AG09319 (cell line): ENCODE results near the gene BSN.

Source experiments
- DNase-seq: peaks from one replicate; pipeline ENCODE4 v3.0.0-alpha.2; 2010; ENCODE audit warnings: low read depth; ENCODE audit errors: extremely low read depth
- CTCF ChIP-seq: IDR thresholded peaks from 2 replicates; pipeline ENCODE4 v1.5.1; 2011; ENCODE audit warnings: low read depth, mild to moderate bottlenecking, inconsistent platforms, low read length, moderate library complexity

Gene BSN

DNA sequence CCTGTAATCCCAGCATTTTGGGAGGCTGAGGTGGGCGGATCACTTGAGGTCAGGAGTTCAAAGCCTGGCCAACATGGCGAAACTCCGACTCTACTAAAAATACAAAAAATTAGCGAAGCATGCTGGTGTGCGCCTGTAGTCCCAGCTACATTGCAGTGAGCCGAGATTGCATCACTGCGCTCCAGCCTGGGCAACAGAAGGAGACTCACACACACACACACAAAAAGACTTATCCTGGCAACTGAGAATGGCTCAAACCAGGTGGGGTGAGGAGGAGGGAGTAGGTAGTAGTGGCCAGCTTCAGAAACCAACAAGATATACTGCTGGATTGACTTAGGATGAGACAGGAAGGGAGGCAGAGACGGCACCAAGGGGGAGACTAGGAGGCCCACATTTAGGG, 66.5 kb downstream of the BSN start:
- no peak for DNase-seq
- no peak for TF ChIP-seq CTCF

DNA sequence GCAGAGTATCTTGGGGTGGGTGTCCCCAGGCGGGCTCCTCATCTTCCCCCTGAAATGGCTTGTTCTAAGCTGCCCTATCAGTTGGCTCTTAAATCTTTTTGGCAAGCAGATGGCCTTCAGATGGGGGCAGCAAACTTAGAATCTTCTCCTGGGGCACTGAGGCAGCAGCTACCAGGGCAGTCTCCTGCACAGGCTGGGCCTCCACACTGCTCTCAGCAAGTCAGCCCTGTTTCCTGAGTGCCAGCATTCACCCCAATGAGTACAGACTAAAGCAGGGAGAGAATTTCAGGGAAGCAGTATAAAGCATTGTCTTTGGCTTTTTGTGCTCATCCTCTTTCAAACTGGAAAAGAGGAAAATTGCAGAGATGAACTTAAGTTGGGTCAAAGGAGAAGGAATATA, 68.8 kb downstream of the BSN start:
- no peak for TF ChIP-seq CTCF
- DNase-seq: no peak

GRCh38 chr3:49625071-49625470, 70.8 kb downstream of the BSN start:
- TF ChIP-seq CTCF: no peak
- no peak for DNase-seq

GRCh38 chr3:49626101-49626581, 71.9 kb downstream of the BSN start:
- no peak for TF ChIP-seq CTCF
- no peak for DNase-seq

DNA sequence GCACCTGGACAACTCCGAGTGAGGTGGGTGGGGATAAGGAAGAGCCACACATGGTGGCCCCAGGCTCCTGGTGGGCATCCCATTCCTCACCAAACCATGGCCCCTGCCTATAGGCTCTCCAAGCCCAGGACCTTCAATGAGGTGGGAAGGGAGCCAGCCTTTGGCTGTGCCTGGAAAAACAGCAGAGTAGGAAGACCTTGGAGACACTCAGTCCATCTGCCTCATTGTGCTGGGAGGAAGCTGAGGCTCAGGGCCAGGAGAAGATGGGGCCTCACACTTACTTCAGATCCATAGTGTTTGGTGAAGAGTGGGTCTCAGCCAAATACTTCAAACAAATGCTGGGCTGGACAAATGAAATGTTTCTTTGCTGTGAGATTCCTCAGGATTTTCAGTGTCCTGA, 72.5 kb downstream of the BSN start:
- no peak for TF ChIP-seq CTCF
- DNase-seq: no peak

- TF ChIP-seq CTCF: no peak
Measured at GRCh38 chr3:49627634-49628033, 73.4 kb downstream of the BSN start.

DNA sequence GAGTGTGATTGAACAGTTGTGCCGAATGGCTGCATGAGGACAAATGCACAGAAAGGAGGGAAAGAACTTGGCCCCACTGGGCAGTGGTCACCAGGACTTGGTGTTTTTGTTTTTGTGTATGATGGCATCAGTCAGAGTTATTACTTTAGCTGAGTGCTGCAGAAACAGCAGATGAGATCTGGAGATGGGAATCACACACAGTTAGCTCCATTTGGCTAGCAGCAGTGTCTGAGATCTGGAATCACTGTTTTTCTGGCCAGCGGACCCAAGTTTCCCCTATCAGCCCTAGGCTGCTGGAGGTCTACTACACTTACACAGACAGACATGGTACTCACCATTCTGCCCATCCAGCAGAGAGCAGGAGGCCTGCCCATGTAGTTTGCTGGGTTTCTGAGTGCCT, 74.0 kb downstream of the BSN start:
- no peak for DNase-seq
- TF ChIP-seq CTCF: no peak

More at GRCh38 chr3:49627634-49628033, 73.4 kb downstream of the BSN start:
- DNase-seq: no peak
